ENCODE results near the gene HDAC9.
A peak's percentile ranks its signal among the peaks of the same experiment; 100 is the strongest.
"Not testable (repeated sequence)": the region's sequence is repeated elsewhere in the genome, so short reads cannot be mapped to it uniquely, and the experiment has no call there.

Gene HDAC9

GRCh38 chr7:18903695-18904094, 408.1 kb downstream of the HDAC9 start:
- no peak for DNase-seq

GRCh38 chr7:18905316-18905943, 409.9 kb downstream of the HDAC9 start:
- DNase-seq = no peak

DNA sequence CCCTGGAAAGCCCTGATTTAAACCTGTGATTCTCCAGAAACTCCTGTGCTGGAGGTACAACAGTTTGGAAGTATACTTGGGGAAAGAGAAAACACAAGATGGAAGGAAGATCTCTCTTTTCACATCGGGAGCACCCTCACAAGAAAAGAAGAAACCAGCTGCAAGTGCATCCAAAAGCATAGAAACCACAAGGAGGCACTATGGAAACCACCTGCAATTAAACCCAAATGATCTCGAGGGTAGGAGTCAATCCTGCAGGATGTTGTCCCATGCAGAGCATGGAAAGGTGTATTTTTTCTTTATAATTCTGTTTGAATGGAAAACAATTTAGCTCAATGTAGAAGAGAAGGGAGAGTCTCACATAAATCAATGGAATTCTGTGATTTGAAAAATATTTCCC, 411.4 kb downstream of the HDAC9 start:
- no peak for DNase-seq

GRCh38 chr7:18913106-18913505, 417.6 kb downstream of the HDAC9 start:
- DNase-seq = no peak

GRCh38 chr7:18916826-18917225, 421.3 kb downstream of the HDAC9 start:
- DNase-seq = no peak

DNA sequence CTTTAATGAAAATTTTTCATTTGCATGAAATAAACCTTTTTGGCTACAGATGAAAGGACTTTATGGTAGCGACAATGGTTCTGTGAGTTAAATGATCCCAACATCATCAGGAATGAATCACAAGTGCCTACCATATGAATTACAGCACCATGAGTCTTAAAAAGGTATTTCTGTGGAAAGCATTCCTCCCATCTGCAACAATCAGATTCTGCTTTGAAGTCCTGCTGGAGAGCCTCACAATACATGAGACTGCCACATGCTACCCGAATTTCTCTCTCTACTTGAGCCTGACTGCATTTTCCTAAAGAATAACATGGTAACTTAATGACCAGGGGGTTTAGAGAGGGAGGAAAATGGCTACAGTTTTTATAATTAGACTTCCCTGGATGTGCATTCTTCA, 431.6 kb downstream of the HDAC9 start:
- no peak for DNase-seq

- DNase-seq = no peak
These were observed 440.7 kb downstream of the HDAC9 start for GRCh38 chr7:18936265-18936664.

- DNase-seq = no peak
These were observed 444.4 kb downstream of the HDAC9 start for GRCh38 chr7:18939771-18940592.

GRCh38 chr7:18940593-18941134, 445.1 kb downstream of the HDAC9 start:
- DNase-seq = peak; percentile 66

GRCh38 chr7:18941207-18941606, 445.7 kb downstream of the HDAC9 start:
- no peak for DNase-seq

- no peak for DNase-seq
These were observed 453.0 kb downstream of the HDAC9 start for GRCh38 chr7:18948521-18948920.

DNA sequence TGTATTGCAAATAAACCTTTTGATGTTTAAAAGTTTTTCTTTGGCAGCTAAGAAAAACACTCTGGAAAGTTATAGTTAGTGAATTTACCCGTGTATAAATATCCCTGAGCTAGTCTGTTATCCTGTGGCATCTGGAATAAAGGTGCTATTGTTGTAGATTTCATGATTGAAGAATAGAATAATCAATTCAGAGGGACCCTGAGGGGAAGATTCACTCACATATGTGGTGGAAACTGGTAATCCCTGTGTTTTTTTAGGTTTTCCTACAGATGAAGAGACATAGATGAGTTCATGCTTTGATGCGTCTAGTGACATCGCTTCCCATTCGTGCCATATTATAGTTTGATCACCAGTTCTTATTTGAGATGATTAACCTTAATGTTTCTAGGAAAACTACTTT, 457.3 kb downstream of the HDAC9 start:
- DNase-seq = no peak

DNA sequence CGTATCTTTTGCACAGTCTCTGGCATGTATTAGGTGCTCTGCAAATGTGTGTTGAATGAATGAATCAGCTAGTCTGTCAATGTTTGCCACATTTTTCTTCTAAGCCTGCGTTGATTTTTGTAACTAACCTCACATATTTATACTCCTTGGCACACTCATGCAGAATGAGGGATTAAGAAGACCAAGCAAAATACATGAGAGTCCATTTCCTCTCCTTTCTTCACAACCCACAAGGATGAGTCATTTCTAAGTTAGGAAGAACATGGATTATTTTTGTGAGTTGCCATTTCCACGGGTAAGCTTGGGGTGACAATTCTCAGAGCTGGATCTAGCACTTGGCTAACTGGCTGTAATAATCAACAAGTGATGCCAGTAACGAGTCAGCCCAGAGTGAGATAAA, 463.1 kb downstream of the HDAC9 start:
- DNase-seq = no peak

GRCh38 chr7:18960725-18961124, 465.2 kb downstream of the HDAC9 start:
- DNase-seq = no peak

DNA sequence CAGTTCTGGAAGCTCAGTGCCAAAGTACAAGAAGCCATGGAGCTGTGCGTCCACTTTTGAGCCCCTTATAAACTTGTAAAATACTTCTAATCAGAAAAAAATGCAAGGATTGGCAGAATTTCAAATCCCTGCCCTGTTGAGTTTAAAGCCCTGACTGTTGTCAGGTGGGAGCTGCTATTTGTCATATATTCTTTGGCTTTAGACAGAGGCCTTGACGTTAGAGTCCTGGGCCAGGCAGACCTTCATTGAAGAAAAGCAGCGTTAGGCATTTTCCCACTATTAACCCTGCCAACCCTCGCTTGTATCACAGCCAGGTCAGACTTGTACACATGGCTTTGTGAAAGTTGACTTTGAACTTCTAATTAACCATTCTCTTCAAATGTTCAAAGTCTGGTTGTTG, 466.5 kb downstream of the HDAC9 start:
- DNase-seq = no peak

- DNase-seq = no peak
These were observed 470.1 kb downstream of the HDAC9 start for GRCh38 chr7:18965657-18966056.

DNA sequence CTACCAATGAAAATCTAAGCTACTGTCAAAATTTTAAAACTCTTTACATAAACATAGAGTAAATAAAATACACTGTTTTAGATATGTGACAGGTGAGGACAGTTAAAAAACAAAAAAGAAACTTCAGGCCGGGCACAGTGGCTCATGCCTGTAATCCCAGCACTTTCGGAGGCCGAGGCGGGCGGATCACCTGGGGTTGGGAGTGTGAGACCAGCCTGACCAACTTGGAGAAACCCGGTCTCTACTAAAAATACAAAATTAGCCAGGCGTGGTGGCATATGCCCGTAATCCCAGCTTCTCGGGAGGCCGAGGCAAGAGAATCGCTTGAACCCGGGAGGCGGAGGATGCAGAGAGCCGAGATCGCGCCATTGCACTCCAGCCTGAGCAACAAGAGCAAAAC, 472.2 kb downstream of the HDAC9 start:
- DNase-seq = not testable (repeated sequence)

DNA sequence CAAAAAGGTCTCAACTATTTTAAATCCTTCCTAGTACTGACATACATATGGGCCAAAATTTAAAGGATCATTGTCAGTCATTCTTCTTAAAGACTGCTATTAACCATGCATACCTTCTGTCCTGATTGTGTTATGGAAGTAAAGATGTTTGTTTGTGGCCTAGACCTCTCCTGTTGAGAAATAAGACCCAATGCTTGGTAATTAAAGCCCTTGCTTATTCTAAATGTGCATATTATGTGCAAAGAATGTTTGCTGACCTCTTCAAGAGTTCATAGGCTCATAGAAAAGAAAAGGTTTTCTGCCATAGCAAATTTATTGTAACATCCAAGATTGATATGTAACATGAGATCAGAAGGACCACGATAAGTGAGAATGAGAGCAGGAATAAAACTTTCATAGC, 476.3 kb downstream of the HDAC9 start:
- DNase-seq = no peak

DNA sequence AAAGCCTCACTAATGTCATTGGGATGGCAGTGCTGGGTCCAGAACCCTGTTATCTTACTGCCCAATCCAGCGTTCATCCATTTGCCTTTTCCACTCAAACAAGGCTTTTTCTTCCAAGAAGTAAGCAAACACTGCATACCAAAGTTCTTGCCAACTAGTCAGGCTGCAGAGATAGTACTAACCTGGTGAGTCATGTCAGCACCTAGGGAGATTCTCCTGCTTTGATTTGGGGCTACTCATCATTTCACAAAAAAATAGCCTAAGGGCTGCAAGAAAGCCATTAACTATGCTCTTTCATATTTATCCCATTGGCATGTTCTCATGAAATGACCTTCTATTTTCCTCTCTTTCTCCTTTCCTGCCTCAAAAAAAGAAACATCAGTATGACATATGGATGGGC, 479.3 kb downstream of the HDAC9 start:
- DNase-seq = no peak

- DNase-seq = peak; percentile 55
These were observed 479.7 kb downstream of the HDAC9 start for GRCh38 chr7:18975276-18975675.

DNA sequence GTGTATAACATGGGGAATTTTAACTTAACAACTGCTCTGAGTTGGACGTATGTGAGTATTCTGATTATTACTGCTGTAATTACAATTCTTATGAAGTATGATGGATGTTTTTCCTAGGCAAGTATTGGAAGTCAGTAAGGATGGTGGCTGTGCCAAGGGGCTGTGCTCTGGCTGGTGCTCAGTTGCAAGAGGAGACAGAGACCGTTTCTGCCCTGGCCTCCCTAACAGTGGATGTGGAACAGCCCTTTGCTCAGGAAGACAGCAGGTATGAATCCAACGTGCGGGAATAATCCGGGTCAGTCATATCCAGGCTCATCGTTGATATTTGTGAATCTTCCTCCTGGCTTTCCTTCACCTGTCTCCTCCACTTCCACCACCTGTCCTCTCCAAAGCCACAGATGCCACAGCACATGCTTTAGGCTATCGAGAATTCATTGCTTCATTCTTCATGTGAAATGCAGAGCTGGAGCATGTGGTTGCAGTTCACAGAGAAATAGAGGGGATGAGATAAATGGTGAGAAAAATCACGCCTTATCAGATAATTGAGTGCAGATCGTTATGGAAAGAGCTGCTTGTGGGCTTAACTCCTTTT, 480.2 kb downstream of the HDAC9 start:
- DNase-seq = no peak

DNA sequence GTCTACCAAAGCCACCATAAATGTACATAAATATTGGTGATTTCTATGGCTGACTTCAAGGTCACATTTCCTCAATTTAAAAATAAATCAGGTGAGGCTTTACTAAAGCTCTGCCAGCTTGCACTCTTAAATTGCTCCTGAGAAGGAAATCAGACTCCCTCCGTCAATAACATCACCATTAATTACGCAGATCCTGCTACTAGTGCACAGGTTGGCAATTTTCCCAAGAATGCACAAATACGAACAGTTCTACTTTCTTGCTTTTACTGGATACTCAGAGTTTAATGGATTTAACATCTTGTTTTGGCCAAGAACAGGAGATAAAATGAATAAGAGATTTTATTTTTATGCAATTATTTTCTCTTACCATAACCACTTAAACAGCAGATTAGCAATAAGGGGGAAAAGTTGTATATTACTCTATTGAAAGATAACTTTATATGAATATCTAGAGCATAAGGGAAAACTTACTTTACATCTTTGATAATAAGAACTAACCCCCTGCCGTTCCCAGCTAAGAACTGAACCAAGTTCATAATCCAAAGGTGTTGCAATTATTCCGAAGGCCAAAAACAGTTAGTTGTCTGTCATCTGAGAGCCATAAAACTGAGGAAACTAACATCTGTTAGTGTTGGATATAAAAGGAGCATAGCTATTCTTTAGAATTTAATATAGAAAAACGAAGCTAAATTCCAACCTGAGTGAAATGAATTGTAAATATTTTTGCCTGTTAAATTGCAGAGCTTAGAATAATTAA, 481.3 kb downstream of the HDAC9 start:
- no peak for DNase-seq

DNA sequence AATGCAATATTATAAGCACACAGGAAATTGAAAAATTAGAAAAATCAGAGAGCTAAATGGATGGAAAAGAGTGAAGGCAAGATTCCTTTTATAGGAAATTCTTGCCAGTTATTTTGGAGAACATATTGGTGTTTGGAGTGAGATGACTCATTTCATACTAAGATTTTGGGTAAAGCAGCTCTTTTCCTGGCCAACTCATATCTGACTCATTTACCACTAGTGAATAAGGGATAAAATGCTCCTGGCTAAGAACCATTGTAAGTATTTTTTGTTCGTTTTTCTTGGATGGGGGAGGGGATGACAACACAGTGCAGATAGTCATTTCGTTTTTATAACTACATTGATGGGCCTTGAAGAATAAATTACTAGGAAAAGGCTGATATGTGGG, 482.6 kb downstream of the HDAC9 start:
- no peak for DNase-seq
